ENCODE measurements around the gene LPP.

The LPP gene

GRCh38 chr3:188253123-188253793 lies 99.3 kb downstream of the LPP start:
- no peak for DNase-seq (ENCODE audit: low spot score)

- DNase-seq (ENCODE audit: low spot score) = no peak
Observed at GRCh38 chr3:188253800-188254452, 100.0 kb downstream of the LPP start.

- DNase-seq (ENCODE audit: low spot score) = no peak
Observed at GRCh38 chr3:188254520-188255070, 100.6 kb downstream of the LPP start.

GRCh38 chr3:188255190-188255589 lies 101.2 kb downstream of the LPP start:
- DNase-seq (ENCODE audit: low spot score) = no peak

GRCh38 chr3:188256758-188257157 lies 102.8 kb downstream of the LPP start:
- no peak for DNase-seq (ENCODE audit: low spot score)

GRCh38 chr3:188257384-188258026 lies 103.5 kb downstream of the LPP start:
- DNase-seq (ENCODE audit: low spot score) = no peak

GRCh38 chr3:188259191-188259590 lies 105.2 kb downstream of the LPP start:
- DNase-seq (ENCODE audit: low spot score) = no peak

- no peak for DNase-seq (ENCODE audit: low spot score)
Observed at GRCh38 chr3:188259596-188259995, 105.6 kb downstream of the LPP start.

GRCh38 chr3:188261011-188261410 lies 107.1 kb downstream of the LPP start:
- no peak for DNase-seq (ENCODE audit: low spot score)

- DNase-seq (ENCODE audit: low spot score) = no peak
Observed at GRCh38 chr3:188262488-188262887, 108.5 kb downstream of the LPP start.

GRCh38 chr3:188262913-188263683 lies 109.1 kb downstream of the LPP start:
- DNase-seq (ENCODE audit: low spot score) = peak; percentile 93

- no peak for DNase-seq (ENCODE audit: low spot score)
Observed at GRCh38 chr3:188264226-188265207, 110.6 kb downstream of the LPP start.

- DNase-seq (ENCODE audit: low spot score) = no peak
Observed at GRCh38 chr3:188266562-188267274, 112.8 kb downstream of the LPP start.

- no peak for DNase-seq (ENCODE audit: low spot score)
Observed at GRCh38 chr3:188267790-188268335, 113.9 kb downstream of the LPP start.

- no peak for DNase-seq (ENCODE audit: low spot score)
Observed at GRCh38 chr3:188268336-188268735, 114.4 kb downstream of the LPP start.

- DNase-seq (ENCODE audit: low spot score) = no peak
Observed at GRCh38 chr3:188269040-188269439, 115.1 kb downstream of the LPP start.

GRCh38 chr3:188270423-188270972 lies 116.5 kb downstream of the LPP start:
- DNase-seq (ENCODE audit: low spot score) = no peak

- DNase-seq (ENCODE audit: low spot score) = no peak
Observed at GRCh38 chr3:188271226-188271914, 117.4 kb downstream of the LPP start.

Measured in kidney capillary endothelial cell (primary cell).